GM20431 (cell line): ENCODE measurements around the gene CFAP54.
"Not testable (repeated sequence)": the region's sequence is repeated elsewhere in the genome, so short reads cannot be mapped to it uniquely, and the experiment has no call there.

Experiments used
- in situ Hi-C: fragments of 300-500 bp; cut with MseI, MboI; formaldehyde crosslinking; loops from one replicate; pipeline ENCODE4 v1.15.0; 2020; ENCODE audit warnings: low sequenced_read_pairs; ENCODE audit not compliant: unreplicated experiment

CFAP54 gene

GRCh38 chr12:96604374-96604773, 115.0 kb downstream of the CFAP54 start:
- in situ Hi-C loops = not testable (repeated sequence)

- in situ Hi-C loops = no loop called here
Observed at GRCh38 chr12:96605684-96606083, 116.3 kb downstream of the CFAP54 start.

GRCh38 chr12:96606134-96606533, 116.8 kb downstream of the CFAP54 start:
- in situ Hi-C loops = no loop called here

GRCh38 chr12:96606644-96607043, 117.3 kb downstream of the CFAP54 start:
- in situ Hi-C loops = no loop called here

- in situ Hi-C loops = no loop called here
Observed at GRCh38 chr12:96617178-96617577, 127.8 kb downstream of the CFAP54 start.

- in situ Hi-C loops = no loop called here
Observed at GRCh38 chr12:96623155-96623554, 133.8 kb downstream of the CFAP54 start.

- in situ Hi-C loops = no loop called here
Observed at GRCh38 chr12:96623656-96624217, 134.4 kb downstream of the CFAP54 start.

- in situ Hi-C loops = no loop called here
Observed at GRCh38 chr12:96635844-96636243, 146.5 kb downstream of the CFAP54 start.

- in situ Hi-C loops = no loop called here
Observed at GRCh38 chr12:96636895-96637294, 147.5 kb downstream of the CFAP54 start.

GRCh38 chr12:96648923-96649322, 159.5 kb downstream of the CFAP54 start:
- in situ Hi-C loops = no loop called here

- in situ Hi-C loops = no loop called here
Observed at GRCh38 chr12:96652870-96653269, 163.5 kb downstream of the CFAP54 start.

GRCh38 chr12:96658075-96658474, 168.7 kb downstream of the CFAP54 start:
- in situ Hi-C loops = no loop called here

- in situ Hi-C loops = no loop called here
Observed at GRCh38 chr12:96669786-96670185, 180.4 kb downstream of the CFAP54 start.

- in situ Hi-C loops = no loop called here
Observed at GRCh38 chr12:96670334-96670899, 181.0 kb downstream of the CFAP54 start.

- in situ Hi-C loops = not testable (repeated sequence)
Observed at GRCh38 chr12:96675519-96675918, 186.1 kb downstream of the CFAP54 start.

GRCh38 chr12:96677363-96677762, 188.0 kb downstream of the CFAP54 start:
- in situ Hi-C loops = no loop called here

GRCh38 chr12:96687719-96688118, 198.3 kb downstream of the CFAP54 start:
- in situ Hi-C loops = no loop called here

- in situ Hi-C loops = no loop called here
Observed at GRCh38 chr12:96698521-96698920, 209.1 kb downstream of the CFAP54 start.

GRCh38 chr12:96698965-96699364, 209.6 kb downstream of the CFAP54 start:
- in situ Hi-C loops = no loop called here

- in situ Hi-C loops = no loop called here
Observed at GRCh38 chr12:96701856-96702255, 212.5 kb downstream of the CFAP54 start.

- in situ Hi-C loops = no loop called here
Observed at GRCh38 chr12:96710127-96710745, 220.9 kb downstream of the CFAP54 start.

GRCh38 chr12:96711364-96711763, 222.0 kb downstream of the CFAP54 start:
- in situ Hi-C loops = no loop called here
